Mucosa of stomach (tissue), 1 donor: Measurements from ENCODE around the gene PAPPA2.

Source experiments
- H3K27me3 ChIP-seq: one replicate; pipeline ENCODE4 v1.7.0; 2013; ENCODE audit warnings: mild to moderate bottlenecking, low read length; ENCODE audit not compliant: control insufficient read depth, insufficient read depth
- H3K36me3 ChIP-seq: one replicate; pipeline ENCODE4 v1.7.0; 2013; ENCODE audit warnings: low read length; ENCODE audit not compliant: control insufficient read depth, insufficient read depth
- H3K4me1 ChIP-seq: one replicate; pipeline ENCODE4 v1.7.0; 2013; ENCODE audit warnings: mild to moderate bottlenecking, low read length; ENCODE audit not compliant: control insufficient read depth, insufficient read depth
- H3K4me3 ChIP-seq: one replicate; pipeline ENCODE4 v1.7.0; 2013; ENCODE audit warnings: low read length
- H3K9ac ChIP-seq: one replicate; pipeline ENCODE4 v1.7.0; 2013; ENCODE audit warnings: mild to moderate bottlenecking, low read length, moderate library complexity
- H3K9me3 ChIP-seq: one replicate; pipeline ENCODE4 v1.7.0; 2013; ENCODE audit warnings: mild to moderate bottlenecking, low read length, moderate library complexity; ENCODE audit not compliant: control insufficient read depth
- donor health status: Pancreatic carcinoma.

PAPPA2 gene

DNA sequence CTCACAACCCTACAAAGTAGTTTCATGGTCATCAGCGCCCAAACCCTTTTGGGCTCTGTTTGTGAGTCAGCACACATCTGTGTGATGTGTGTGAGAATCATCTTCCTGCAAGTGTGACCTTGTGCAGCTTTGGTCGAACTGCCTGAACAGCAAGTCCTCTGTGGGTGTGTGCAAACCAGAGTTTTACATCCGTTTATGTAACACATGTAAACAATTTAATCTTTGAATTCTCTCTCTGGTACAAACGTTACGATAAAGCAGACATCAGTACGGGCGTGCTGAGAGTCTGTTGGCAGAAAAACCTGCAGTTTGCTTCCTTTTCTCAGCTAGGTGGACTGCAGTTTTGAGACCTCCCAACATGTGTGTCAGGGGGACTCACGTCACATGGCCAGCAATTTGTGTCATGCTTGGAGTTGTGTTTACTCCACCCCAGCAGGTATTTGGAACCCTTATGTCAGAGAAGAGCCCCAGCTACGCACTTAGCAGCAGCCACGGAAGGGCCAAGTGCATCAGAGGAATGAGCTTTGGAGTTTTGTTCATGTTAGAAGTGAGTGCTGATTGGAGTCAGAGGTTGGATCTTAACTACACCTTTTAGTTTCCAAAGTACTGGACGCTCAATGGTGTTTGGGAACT, 230.8 kb downstream of the PAPPA2 start:
- Histone ChIP-seq H3K4me1 (no peaks in the 10 kb centered on the region), H3K36me3 (no peaks in the 10 kb centered on the region), H3K27me3 (no peaks in the 10 kb centered on the region), H3K4me3 (no peak overlapping the region), H3K9ac (no peak overlapping the region), H3K9me3 (no peaks in the 10 kb centered on the region)

DNA sequence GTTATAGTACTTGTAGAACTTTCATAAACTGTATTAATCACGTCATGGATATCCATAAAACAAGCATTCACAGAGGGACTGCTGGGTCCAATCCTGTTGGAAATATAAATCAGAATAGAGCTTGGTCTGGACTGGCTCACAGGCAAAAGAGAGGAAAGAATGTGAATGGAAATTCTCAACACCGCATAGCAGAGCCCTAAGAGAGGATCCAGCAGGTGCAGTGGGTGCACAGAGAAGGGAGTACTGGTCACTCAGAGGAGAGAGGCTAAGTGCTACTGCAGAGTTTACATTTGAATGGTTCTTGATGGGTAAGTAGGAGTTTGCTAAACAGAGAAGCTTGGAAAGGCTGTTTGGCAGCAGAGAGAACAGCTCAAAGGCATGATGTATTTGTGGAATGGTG, 231.7 kb downstream of the PAPPA2 start:
- Histone ChIP-seq H3K4me1 (no peaks in the 10 kb centered on the region), H3K4me3 (no peak overlapping the region), H3K9me3 (no peaks in the 10 kb centered on the region), H3K36me3 (no peaks in the 10 kb centered on the region), H3K9ac (no peak overlapping the region), H3K27me3 (no peaks in the 10 kb centered on the region)

DNA sequence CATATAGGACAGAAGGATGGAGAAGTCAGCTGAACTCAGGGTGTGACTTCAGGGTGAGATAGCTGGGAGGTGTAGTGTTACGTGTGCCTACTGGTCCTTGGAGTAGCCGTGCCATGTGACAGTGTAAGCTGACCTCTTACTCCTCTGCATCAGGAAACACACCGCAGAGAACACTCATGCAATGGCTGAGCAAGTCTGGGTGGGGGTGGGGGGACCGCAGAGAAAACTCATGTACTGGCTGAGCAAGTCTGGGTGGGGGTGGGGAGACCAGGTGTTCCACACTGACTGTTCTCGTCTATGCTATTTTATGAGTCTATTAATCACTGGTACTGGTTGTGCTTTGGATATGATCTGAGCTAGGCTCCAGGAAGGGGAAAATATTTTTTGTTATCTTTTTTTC, 233.1 kb downstream of the PAPPA2 start:
- Histone ChIP-seq H3K36me3 (no peaks in the 10 kb centered on the region), H3K4me3 (no peak overlapping the region), H3K27me3 (no peaks in the 10 kb centered on the region), H3K4me1 (no peaks in the 10 kb centered on the region), H3K9me3 (no peaks in the 10 kb centered on the region), H3K9ac (no peak overlapping the region)

DNA sequence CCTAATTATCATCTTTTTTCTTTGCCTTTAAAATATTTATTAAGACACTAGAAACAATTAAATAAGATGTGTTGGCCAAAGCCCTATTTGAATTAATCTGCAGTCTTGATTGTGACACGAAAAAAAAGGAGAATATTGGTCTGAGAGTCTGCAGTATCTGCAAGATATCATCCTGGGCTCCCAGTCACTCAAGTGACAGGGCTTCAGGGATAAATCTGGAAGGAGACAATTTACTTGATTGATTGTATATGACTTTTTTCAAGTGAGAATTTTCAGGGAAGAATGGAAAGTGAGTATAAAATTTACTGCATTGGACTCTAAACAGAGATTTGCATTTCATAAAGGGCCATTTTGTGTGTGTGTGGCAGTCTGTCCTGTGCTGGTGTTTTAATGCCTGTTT, 233.7 kb downstream of the PAPPA2 start:
- no peaks in the 10 kb centered on the region for H3K36me3 ChIP-seq
- no peaks in the 10 kb centered on the region for H3K4me1 ChIP-seq
- H3K9me3 ChIP-seq, result no peaks in the 10 kb centered on the region
- no peaks in the 10 kb centered on the region for H3K27me3 ChIP-seq
- no peak overlapping the region for H3K9ac ChIP-seq
- H3K4me3 ChIP-seq, result no peak overlapping the region

DNA sequence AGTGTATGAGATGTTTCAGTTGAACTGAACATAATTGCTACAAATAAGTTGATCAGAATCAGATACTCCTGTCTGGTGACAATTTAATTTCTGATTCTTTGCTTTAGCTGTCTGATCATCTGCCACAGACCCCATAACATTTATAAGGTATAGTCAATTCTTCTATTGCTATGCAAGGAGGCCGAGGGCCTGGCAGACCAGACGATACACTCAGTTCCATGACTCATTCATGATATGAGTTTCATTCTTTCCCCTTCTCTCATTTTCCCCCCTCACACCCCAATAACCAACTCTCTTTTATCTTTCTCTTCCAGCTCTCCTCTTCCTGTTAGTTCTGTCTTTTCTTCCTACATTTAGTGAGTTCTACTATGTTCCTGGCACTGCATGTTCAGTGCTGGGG, 236.8 kb downstream of the PAPPA2 start:
- H3K27me3 ChIP-seq, result no peaks in the 10 kb centered on the region
- H3K9ac ChIP-seq, result no peak overlapping the region
- H3K36me3 ChIP-seq, result no peaks in the 10 kb centered on the region
- no peaks in the 10 kb centered on the region for H3K4me1 ChIP-seq
- no peaks in the 10 kb centered on the region for H3K9me3 ChIP-seq
- no peak overlapping the region for H3K4me3 ChIP-seq

DNA sequence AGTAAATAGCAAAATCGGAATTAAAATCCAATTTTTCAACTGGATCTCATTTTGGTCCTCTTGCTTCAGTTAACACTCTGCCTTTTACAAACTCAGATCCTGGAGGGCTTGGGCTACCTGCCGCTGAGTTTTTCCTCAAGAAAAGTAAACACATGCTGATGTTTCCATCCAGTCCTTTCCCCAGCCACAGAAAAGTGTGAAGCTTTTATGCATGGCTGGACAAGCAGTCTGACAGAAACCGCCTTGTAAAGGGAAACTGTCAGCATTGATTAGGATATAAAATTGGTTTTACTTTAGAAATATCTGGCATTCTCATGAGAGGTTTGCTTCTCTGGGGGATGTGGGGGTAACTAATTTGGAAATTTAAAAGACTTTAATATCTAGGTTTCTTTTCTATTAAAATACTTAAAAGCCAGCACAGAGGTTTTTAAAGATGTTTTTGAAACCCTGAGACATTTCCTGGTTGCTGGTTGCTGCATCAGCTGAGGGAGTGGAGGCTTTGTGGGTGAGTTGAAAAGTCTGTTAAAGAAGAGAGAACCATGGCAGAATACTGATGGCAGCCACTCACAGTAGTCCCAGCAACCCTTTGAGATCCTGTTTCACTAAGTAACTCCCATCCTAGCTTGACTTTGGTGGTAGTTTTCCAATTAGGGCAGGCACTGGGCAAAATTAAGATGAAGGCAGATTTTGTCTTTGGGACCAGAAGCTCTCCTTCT, 238.3 kb downstream of the PAPPA2 start:
- Histone ChIP-seq H3K4me3 (no peak overlapping the region), H3K9ac (no peak overlapping the region), H3K36me3 (no peaks in the 10 kb centered on the region), H3K4me1 (no peaks in the 10 kb centered on the region), H3K27me3 (no peaks in the 10 kb centered on the region), H3K9me3 (no peaks in the 10 kb centered on the region)

DNA sequence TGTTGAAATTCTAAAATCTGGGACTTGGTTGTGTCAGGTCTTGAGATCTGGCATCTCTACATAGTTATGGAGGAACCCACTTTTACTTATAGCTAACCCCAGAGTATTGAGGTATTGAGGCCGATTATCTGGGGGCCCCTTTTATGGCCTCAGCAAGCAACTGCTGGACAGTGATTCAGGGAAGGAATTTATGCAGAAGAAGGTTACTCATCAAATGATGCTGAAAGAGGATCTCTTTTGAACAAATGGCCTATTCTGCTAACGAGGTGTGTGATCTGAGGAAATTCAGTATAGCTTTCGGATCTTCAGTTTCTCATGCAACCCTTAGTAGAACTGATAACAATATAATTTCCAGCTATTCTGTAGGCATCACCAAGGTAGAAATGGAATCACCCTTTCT, 239.9 kb downstream of the PAPPA2 start:
- no peaks in the 10 kb centered on the region for H3K27me3 ChIP-seq
- H3K9ac ChIP-seq, result no peak overlapping the region
- no peak overlapping the region for H3K4me3 ChIP-seq
- H3K36me3 ChIP-seq, result no peaks in the 10 kb centered on the region
- H3K4me1 ChIP-seq, result no peaks in the 10 kb centered on the region
- H3K9me3 ChIP-seq, result no peaks in the 10 kb centered on the region

DNA sequence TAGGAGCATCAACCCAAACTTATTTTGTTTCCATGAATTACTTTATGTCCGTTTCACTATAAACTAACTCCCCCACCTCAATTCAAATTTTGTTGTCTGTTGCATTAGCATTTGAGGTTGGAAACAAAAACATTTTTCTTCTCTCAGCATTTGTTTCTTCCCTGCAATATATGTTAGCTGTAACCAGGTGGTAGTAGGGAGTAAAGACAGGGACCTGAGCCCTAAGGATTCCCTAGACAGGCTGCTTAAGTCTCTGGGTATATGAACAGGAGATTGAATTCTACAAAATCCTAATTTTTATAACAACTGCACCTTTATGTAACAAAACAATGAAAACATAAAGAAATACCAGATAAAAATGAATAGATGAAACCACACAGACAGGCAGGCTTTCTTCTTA, 242.6 kb downstream of the PAPPA2 start:
- H3K9me3 ChIP-seq, result no peaks in the 10 kb centered on the region
- no peaks in the 10 kb centered on the region for H3K36me3 ChIP-seq
- no peaks in the 10 kb centered on the region for H3K4me1 ChIP-seq
- H3K27me3 ChIP-seq, result no peaks in the 10 kb centered on the region
- no peak overlapping the region for H3K4me3 ChIP-seq
- H3K9ac ChIP-seq, result no peak overlapping the region

DNA sequence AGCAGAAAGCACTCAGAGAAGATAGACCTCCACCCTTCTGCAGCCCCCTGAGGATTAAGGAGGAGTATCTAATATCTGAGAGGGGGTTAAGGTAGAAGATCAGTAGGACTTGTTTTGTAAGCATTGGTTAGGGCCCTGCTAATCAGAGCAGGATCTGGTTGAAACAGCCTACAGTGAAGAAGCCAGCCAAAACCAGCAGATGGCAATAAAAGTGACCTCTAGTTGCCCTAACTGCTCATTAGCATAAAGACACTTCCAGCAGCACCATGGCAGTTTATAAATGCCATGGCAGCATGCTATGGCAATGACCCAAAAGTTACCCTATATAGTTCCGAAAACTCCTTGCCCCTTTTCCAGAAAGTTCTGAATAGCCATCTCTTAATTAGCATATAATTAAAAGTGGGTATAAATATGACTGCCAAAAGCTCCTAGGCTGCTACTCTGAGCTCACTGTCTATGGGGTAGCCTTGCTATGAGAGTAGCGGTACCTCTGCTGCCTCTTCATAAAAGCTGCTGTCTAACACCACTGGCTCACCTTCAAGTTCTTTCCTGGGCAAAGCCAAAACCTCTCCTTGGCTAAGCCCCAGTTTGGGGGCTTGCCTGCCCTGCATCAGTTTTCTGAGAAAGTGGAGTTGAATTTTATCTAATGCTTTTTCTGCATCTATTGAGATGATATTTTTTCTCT, 254.2 kb downstream of the PAPPA2 start:
- H3K27me3 ChIP-seq, result no peaks in the 10 kb centered on the region
- H3K4me1 ChIP-seq, result no peaks in the 10 kb centered on the region
- H3K9me3 ChIP-seq, result no peaks in the 10 kb centered on the region
- no peak overlapping the region for H3K4me3 ChIP-seq
- no peak overlapping the region for H3K9ac ChIP-seq
- H3K36me3 ChIP-seq, result no peaks in the 10 kb centered on the region

DNA sequence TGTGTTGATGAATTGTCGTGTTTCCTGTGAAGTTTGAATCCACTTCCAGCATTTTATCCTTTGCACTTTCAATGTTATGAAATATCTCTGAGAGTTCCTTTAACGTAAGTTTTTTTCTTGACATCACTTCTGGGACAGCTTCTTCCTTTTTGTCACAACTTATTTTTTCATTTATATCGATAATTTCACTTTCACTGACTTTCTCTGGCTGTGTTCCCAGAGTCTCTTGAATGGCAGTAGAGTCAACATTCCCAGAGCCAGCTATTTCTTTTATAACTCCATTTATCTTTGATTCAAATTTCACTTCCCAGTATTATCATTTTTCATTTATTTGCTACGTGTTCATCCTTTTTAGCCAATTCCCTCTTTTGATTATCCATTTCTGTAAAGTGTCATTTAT, 256.5 kb downstream of the PAPPA2 start:
- Histone ChIP-seq H3K4me3 (no peak overlapping the region), H3K36me3 (no peaks in the 10 kb centered on the region), H3K9me3 (no peaks in the 10 kb centered on the region), H3K27me3 (no peaks in the 10 kb centered on the region), H3K9ac (no peak overlapping the region), H3K4me1 (no peaks in the 10 kb centered on the region)

DNA sequence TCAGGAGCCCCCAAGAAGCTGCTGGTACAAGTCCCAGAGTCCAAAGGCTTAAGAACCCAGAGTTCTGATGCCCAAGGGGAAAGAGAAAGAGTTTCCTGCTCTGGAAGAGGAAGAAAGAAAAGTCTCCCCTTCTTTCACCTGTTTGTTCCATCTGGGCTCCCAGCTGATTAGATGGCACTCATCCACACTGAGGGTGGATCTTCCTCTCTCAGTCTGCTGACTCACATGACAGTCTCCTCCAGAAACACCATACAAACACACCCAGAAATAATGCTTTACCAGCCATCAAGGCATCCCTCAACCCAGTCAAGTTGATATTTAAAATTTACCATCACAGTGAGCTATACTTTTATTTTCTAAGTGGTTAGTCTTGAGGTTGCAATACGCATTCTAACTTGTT, 257.9 kb downstream of the PAPPA2 start:
- Histone ChIP-seq H3K9me3 (no peaks in the 10 kb centered on the region), H3K9ac (no peak overlapping the region), H3K4me3 (no peak overlapping the region), H3K27me3 (no peaks in the 10 kb centered on the region), H3K4me1 (no peaks in the 10 kb centered on the region), H3K36me3 (no peaks in the 10 kb centered on the region)

DNA sequence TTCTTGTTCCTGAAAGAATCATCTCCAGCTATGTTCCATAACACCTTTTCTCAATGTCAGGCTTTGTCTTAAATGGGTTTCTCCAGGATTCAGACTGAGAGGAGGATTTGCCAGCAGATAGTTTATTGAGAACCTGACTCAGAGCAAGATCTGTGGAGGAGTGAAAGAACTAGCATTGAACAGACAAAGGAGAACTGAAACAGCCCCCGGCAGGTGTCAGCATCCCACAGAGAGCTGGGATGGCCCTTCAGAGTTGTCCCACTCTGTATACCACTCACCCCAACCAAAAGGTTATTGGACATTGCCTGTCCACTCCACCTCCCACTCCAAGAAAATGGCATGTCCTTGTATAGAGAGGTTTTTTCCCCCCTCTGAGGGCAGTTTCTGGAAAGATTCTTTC, 270.7 kb downstream of the PAPPA2 start:
- H3K27me3 ChIP-seq, result no peaks in the 10 kb centered on the region

More for the DNA sequence above, 270.7 kb downstream of the PAPPA2 start:
- Histone ChIP-seq H3K4me3 (no peak overlapping the region), H3K36me3 (no peaks in the 10 kb centered on the region), H3K4me1 (no peaks in the 10 kb centered on the region), H3K9ac (no peak overlapping the region), H3K9me3 (no peaks in the 10 kb centered on the region)
